VCaP (cell line): Measurements from ENCODE around the gene MYBPC2.
A peak's percentile ranks its signal among the peaks of the same experiment; 100 is the strongest.

Source experiments
- H3K27ac ChIP-seq: fragments of 450-650 bp; 2 replicates; pipeline ENCODE4 v1.5.1; 2017
- CTCF ChIP-seq: fragments of 450-650 bp; conservative IDR thresholded peaks from 2 replicates; pipeline ENCODE4 v1.5.1; 2017; ENCODE audit warnings: mild to moderate bottlenecking, moderate library complexity

Gene MYBPC2

GRCh38 chr19:50413096-50413495, 19.6 kb upstream of the MYBPC2 start:
- no peak overlapping the region for H3K27ac ChIP-seq
- TF ChIP-seq CTCF: no peak

GRCh38 chr19:50413531-50413930, 19.2 kb upstream of the MYBPC2 start:
- H3K27ac ChIP-seq: no peak overlapping the region

GRCh38 chr19:50414864-50415660, 17.6 kb upstream of the MYBPC2 start:
- peak; percentile 78 for TF ChIP-seq CTCF

More at GRCh38 chr19:50413531-50413930, 19.2 kb upstream of the MYBPC2 start:
- no peak for TF ChIP-seq CTCF

GRCh38 chr19:50415661-50416033, 17.0 kb upstream of the MYBPC2 start:
- TF ChIP-seq CTCF: no peak

More at GRCh38 chr19:50414864-50415660, 17.6 kb upstream of the MYBPC2 start:
- H3K27ac ChIP-seq: no peak overlapping the region

GRCh38 chr19:50416034-50416977, 16.4 kb upstream of the MYBPC2 start:
- no peak for TF ChIP-seq CTCF
- H3K27ac ChIP-seq: no peak overlapping the region

More at GRCh38 chr19:50415661-50416033, 17.0 kb upstream of the MYBPC2 start:
- H3K27ac ChIP-seq: no peak overlapping the region

GRCh38 chr19:50417111-50418081, 15.3 kb upstream of the MYBPC2 start:
- no peak for TF ChIP-seq CTCF

More at GRCh38 chr19:50417111-50418081, 15.3 kb upstream of the MYBPC2 start:
- no peak overlapping the region for H3K27ac ChIP-seq
